Psoas muscle (tissue), 8 donors: ENCODE data around the gene MRPS2. TPM values are rescaled to one million over a fixed set of nuclear protein-coding genes. Genes with fewer than 3 reads are reported as not detected.
"Not testable (repeated sequence)": the region's sequence is repeated elsewhere in the genome, so short reads cannot be mapped to it uniquely, and the experiment has no call there.

Source experiments
- ATAC-seq, 4 donors: fragments of 200-7000 bp; cut with Tn5 transposase; one replicate each; pipeline ENCODE4 v1.9.1; 2020; ENCODE audit warnings: moderate library complexity in 3 of 4, mild to moderate bottlenecking in 2 of 4
- DNase-seq, 2 donors: peaks; one replicate each; pipeline ENCODE4 v3.0.0-alpha.2; 2020
- H3K27ac ChIP-seq: fragments of 200-600 bp; one replicate; pipeline ENCODE4 v1.8.0; 2022
- H3K27me3 ChIP-seq, 3 donors: fragments of 200-600 bp in 1 of 3; one replicate each; pipeline versions ENCODE4 v1.6.1 to v1.8.0; 2013 to 2022; ENCODE audit warnings: low read length in 2 of 3, mild to moderate bottlenecking in 2 of 3, moderate library complexity in 1 of 3; ENCODE audit not compliant: insufficient read depth in 3 of 3
- H3K36me3 ChIP-seq, 2 donors: fragments of 200-600 bp in 1 of 2; one replicate each; pipeline versions ENCODE4 v1.6.1 to v1.8.0; 2013 to 2022; ENCODE audit warnings: low read depth in 1 of 2, mild to moderate bottlenecking in 1 of 2, moderate library complexity in 1 of 2; ENCODE audit not compliant: insufficient read depth in 1 of 2
- H3K4me1 ChIP-seq: fragments of 200-600 bp; one replicate; pipeline ENCODE4 v1.8.0; 2022
- H3K4me3 ChIP-seq: fragments of 200-600 bp; one replicate; pipeline ENCODE4 v1.8.0; 2022; ENCODE audit warnings: mild to moderate bottlenecking
- H3K9me3 ChIP-seq: fragments of 200-600 bp; one replicate; pipeline ENCODE4 v1.8.0; 2022
- CTCF ChIP-seq: fragments of 200-600 bp; IDR thresholded peaks from one replicate; pipeline ENCODE4 v1.8.0; 2022; ENCODE audit warnings: antibody characterized with exemption
- whole genome bisulfite sequencing, 3 donors: extraction: QIAGEN DNeasy Blood & Tissue Kit; methylation state at CpG; one replicate each; pipeline versions ENCODE4 v1.1.6 to v1.1.7; 2013; 5-methylcytosine and 5-hydroxymethylcytosine counted together
- intact Hi-C, 2 donors: fragments of 100-400 bp; cut with DNase I; formaldehyde crosslinking; loops; one replicate each; pipeline versions ENCODE4 v1.11.0 to v1.14.2; 2022
- polyA plus RNA-seq, 3 donors: library from polyadenylated mRNA; stranded (reverse); fragments of 200-250 nt; gene quantifications; one replicate each; pipeline ENCODE4 v1.2.3, GENCODE V29; 2013
- total RNA-seq, 4 donors: library from RNA; stranded (reverse); fragmentation: NEBNext Ultra II Directional in 2 of 4; extraction: Animal tissue kit (Norgen Biotek cat#: 25700) in 2 of 4; gene quantifications; one replicate each; pipeline versions ENCODE4 v1.2.1 to v1.2.4, GENCODE V29; 2021 to 2023
- donor health status: healthy with polysubstance abuse.
- donor health status: DM: no; HTN: no; CAD: no; lungs with moderate emphysema.
- donor health status: Bipolar disorder and iron deficiency.
- donor health status: healthy.
- donor health status: DM: yes; HTN: yes; CAD: no.
- donor health status: DM: no; HTN: no; CAD: no.
- donor health status: DM: no; HTN: no; CAD: no.
- donor health status: DM: yes; HTN: yes; CAD: no.

MRPS2 gene
- total and polyA plus RNA-seq, 7 donors, result 36.8 to 78.8 (median 47.1) TPM

- Histone ChIP-seq H3K4me3 (no peak overlapping the region), H3K36me3 (no peaks in the 10 kb centered on the region), H3K9me3 (peaks cover 4% of the 10 kb centered on the region), H3K4me1 (no peaks in the 10 kb centered on the region), H3K27ac (no peak overlapping the region), H3K27me3 (peaks cover 0 to 14% (median 0%) of the 10 kb centered on the region in 3 donors)
- 46 to 52% (median 48%) methylated on average over 7 of the region's 7 CpGs for WGBS, 3 donors
- DNase-seq (no peak), ATAC-seq (no peak)
- no peak for TF ChIP-seq CTCF
- intact Hi-C loops, result no loop called here
These were observed 12.4 kb downstream of the MRPS2 start for GRCh38 chr9:135512904-135513303.

GRCh38 chr9:135513351-135513846, 12.9 kb downstream of the MRPS2 start:
- no peak overlapping the region for H3K27ac ChIP-seq
- TF ChIP-seq CTCF, result no peak
- H3K4me3 ChIP-seq, result no peak overlapping the region
- peaks cover 4% of the 10 kb centered on the region for H3K9me3 ChIP-seq
- ATAC-seq (no peak), DNase-seq (no peak)
- H3K27me3 ChIP-seq, result peaks cover 0 to 12% (median 0%) of the 10 kb centered on the region in 3 donors
- WGBS, 3 donors, result 71 to 80% (median 76%) methylated on average over 17 to 19 of the region's 19 CpGs
- no peaks in the 10 kb centered on the region for H3K36me3 ChIP-seq
- intact Hi-C loops, result no loop called here
- no peaks in the 10 kb centered on the region for H3K4me1 ChIP-seq

GRCh38 chr9:135513906-135514305, 13.4 kb downstream of the MRPS2 start:
- intact Hi-C loops, ATAC-seq: not testable (repeated sequence)
- 62 to 70% (median 62%) methylated on average over 9 of the region's 9 CpGs for WGBS, 3 donors

GRCh38 chr9:135514342-135515082, 14.0 kb downstream of the MRPS2 start:
- DNase-seq (no peak), ATAC-seq (no peak)
- no peak overlapping the region for H3K27ac ChIP-seq
- TF ChIP-seq CTCF, result no peak
- 77 to 81% (median 79%) methylated on average over 16 to 17 of the region's 17 CpGs for WGBS, 3 donors
- H3K9me3 ChIP-seq, result peaks cover under 1% of the 10 kb centered on the region
- intact Hi-C loops, result no loop called here
- no peaks in the 10 kb centered on the region for H3K4me1 ChIP-seq
- H3K36me3 ChIP-seq, result no peaks in the 10 kb centered on the region
- H3K4me3 ChIP-seq, result no peak overlapping the region
- H3K27me3 ChIP-seq, result peaks cover 0 to 10% (median 0%) of the 10 kb centered on the region in 3 donors

More at GRCh38 chr9:135513906-135514305, 13.4 kb downstream of the MRPS2 start:
- not testable (repeated sequence) for H3K9me3 ChIP-seq, H3K27ac ChIP-seq, H3K4me1 ChIP-seq, H3K36me3 ChIP-seq, H3K4me3 ChIP-seq, DNase-seq
- peaks cover 0 to 10% (median 0%) of the 10 kb centered on the region in 3 donors for H3K27me3 ChIP-seq

GRCh38 chr9:135515083-135515951, 14.8 kb downstream of the MRPS2 start:
- H3K4me1 ChIP-seq, result no peaks in the 10 kb centered on the region
- WGBS, 3 donors, result 77 to 83% (median 81%) methylated on average over 30 to 31 of the region's 31 CpGs
- H3K4me3 ChIP-seq, result no peak overlapping the region
- no peak for TF ChIP-seq CTCF
- no peak for DNase-seq
- no peaks in the 10 kb centered on the region for H3K36me3 ChIP-seq
- H3K27me3 ChIP-seq, result peaks cover 0 to 10% (median 0%) of the 10 kb centered on the region in 3 donors
- intact Hi-C loops, result no loop called here
- ATAC-seq, result peak in 1 of 4 donors; percentile 37
- no peak overlapping the region for H3K27ac ChIP-seq
- H3K9me3 ChIP-seq, result no peaks in the 10 kb centered on the region
